ENCODE results near the gene COL28A1. TPM values are rescaled to one million over a fixed set of nuclear protein-coding genes. Genes with fewer than 3 reads are reported as not detected.
"Not testable (repeated sequence)": the region's sequence is repeated elsewhere in the genome, so short reads cannot be mapped to it uniquely, and the experiment has no call there.

Gene COL28A1
- polyA plus RNA-seq, 1 experiment = 0.04 TPM

- ChIA-PET CTCF (interaction anchor here (0.9 kb wide), 1 partner anchor 305 kb away, joined by 3 read pairs; no protein-coding TSS in a partner anchor), POLR2A (no interaction called here)
- H3K27me3 ChIP-seq (ENCODE audit: control insufficient read depth, insufficient read depth, low read length) = no peaks in the 10 kb centered on the region; the same call in 1 of the 2 replicates
- no peak for TF ChIP-seq CTCF (IDR thresholded peaks at IDR 0.05; ENCODE audit: insufficient read depth, low read depth, low read length)
- no peaks in the 10 kb centered on the region for H3K36me3 ChIP-seq (ENCODE audit: control insufficient read depth, insufficient read depth, low read length)
- DNase-seq (ENCODE audit: low read depth) = no peak
- no peak overlapping the region for H3K4me3 ChIP-seq (ENCODE audit: low read depth, low read length)
Measured at GRCh38 chr7:7408001-7408770, 127.5 kb downstream of the COL28A1 start.

DNA sequence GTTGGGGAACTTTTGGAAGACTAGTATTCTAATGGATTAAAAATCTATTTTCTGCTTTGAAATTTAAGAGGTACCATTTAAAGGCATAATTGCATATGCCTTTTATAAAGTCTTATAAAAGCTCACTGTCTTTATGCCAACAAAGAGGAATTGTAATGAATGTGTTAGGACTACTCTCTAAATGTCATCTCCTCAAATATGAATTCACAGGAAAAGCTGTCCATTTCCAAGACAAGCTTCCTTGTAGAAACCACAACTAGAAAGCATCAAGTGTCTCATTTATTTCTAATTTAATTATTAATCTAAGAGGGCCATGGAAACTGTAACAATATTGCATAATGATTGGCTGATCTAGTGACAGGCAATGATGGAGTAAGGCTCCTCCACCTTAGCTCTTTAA, 130.2 kb downstream of the COL28A1 start:
- no peak for DNase-seq (ENCODE audit: low read depth)
- CTCF ChIA-PET = interaction anchor here (0.8 kb wide), 1 partner anchor 18 kb away, joined by 3 read pairs; no protein-coding TSS in a partner anchor
- H3K4me3 ChIP-seq (ENCODE audit: low read depth, low read length) = no peak overlapping the region
- POLR2A ChIA-PET = no interaction called here
- H3K36me3 ChIP-seq (ENCODE audit: control insufficient read depth, insufficient read depth, low read length) = no peaks in the 10 kb centered on the region
- TF ChIP-seq CTCF (IDR thresholded peaks at IDR 0.05; ENCODE audit: insufficient read depth, low read depth, low read length) = no peak
- no peaks in the 10 kb centered on the region for H3K27me3 ChIP-seq (ENCODE audit: control insufficient read depth, insufficient read depth, low read length)

DNA sequence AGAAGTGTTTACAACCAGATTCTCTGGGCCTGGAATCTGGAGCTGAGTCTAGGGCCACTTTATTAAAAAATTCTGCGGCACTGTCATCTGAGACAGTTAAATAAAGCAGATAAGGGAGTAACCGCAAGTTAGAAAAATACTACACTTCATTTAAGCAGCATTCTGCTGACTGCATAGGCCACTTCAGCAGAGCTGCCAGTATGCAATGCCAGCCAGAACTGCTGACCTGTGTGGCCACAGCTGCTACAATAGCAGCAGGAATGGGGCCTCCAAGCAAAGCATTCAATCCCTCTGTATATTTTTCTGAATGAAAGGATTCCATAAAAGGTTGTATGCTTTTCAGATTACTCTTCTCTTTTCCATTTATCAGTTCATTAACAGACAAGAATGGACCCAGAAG, 136.0 kb downstream of the COL28A1 start:
- no peak for DNase-seq (ENCODE audit: low read depth)
- POLR2A ChIA-PET = no interaction called here
- no peaks in the 10 kb centered on the region for H3K27me3 ChIP-seq (ENCODE audit: control insufficient read depth, insufficient read depth, low read length)
- CTCF ChIA-PET = no interaction called here
- no peak overlapping the region for H3K4me3 ChIP-seq (ENCODE audit: low read depth, low read length)
- no peaks in the 10 kb centered on the region for H3K36me3 ChIP-seq (ENCODE audit: control insufficient read depth, insufficient read depth, low read length)
- no peak for TF ChIP-seq CTCF (IDR thresholded peaks at IDR 0.05; ENCODE audit: insufficient read depth, low read depth, low read length)

DNA sequence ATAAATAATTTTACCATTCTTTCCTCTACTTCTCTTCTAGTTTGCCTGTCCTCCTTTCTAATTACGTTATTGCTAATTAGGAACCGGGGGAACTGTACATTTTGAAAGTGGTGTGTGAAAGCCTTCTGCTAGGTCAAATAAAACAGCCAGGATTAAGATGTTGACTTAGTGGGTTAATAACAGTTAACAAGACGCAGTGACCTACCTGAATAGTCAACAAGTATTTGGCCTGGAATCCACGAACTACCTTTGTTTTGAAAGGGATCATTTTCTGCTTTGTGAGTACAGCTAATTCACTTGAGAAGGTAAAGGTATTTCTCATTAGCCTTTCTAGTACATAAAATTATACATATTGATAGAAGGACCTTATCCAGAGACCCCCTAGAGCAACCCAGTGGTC, 139.9 kb downstream of the COL28A1 start:
- H3K27me3 ChIP-seq (ENCODE audit: control insufficient read depth, insufficient read depth, low read length) = no peaks in the 10 kb centered on the region
- CTCF ChIA-PET = interaction anchor here (0.7 kb wide), 1 partner anchor 29 kb away, joined by 3 read pairs; no protein-coding TSS in a partner anchor
- POLR2A ChIA-PET = no interaction called here

DNA sequence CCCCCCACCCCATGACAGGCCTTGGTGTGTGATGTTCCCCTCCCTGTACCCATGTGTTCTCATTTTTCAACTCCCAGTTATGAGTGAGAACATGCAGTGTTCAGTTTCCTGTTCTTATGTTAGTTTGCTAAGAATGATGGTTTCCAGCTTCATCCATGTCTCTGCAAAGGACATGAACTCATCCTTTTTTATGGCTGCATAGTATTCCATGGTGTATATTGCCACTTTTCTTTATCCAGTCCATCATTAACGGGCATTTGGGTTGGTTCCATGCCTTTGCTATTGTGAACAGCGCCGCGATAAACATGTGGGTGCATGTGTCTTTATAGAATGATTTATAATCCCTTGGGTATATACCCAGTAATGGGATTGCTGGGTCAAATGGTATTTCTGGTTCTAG, 147.5 kb downstream of the COL28A1 start:
- DNase-seq (ENCODE audit: low read depth); H3K36me3 ChIP-seq (ENCODE audit: control insufficient read depth, insufficient read depth, low read length); H3K27me3 ChIP-seq (ENCODE audit: control insufficient read depth, insufficient read depth, low read length); H3K4me3 ChIP-seq (ENCODE audit: low read depth, low read length); POLR2A ChIA-PET: not testable (repeated sequence)
- CTCF ChIA-PET = interaction anchor here (0.7 kb wide), 1 partner anchor 119 kb away, joined by 3 read pairs; no protein-coding TSS in a partner anchor

More for the DNA sequence above, 139.9 kb downstream of the COL28A1 start:
- Histone ChIP-seq H3K4me3 (ENCODE audit: low read depth, low read length) (no peak overlapping the region), H3K36me3 (ENCODE audit: control insufficient read depth, insufficient read depth, low read length) (no peaks in the 10 kb centered on the region)
- no peak for TF ChIP-seq CTCF (IDR thresholded peaks at IDR 0.05; ENCODE audit: insufficient read depth, low read depth, low read length)
- DNase-seq (ENCODE audit: low read depth) = no peak

Measured in BJ (cell line).